HG03066 (cell line): ENCODE measurements around the gene GIT2.
"Not testable (repeated sequence)": the region's sequence is repeated elsewhere in the genome, so short reads cannot be mapped to it uniquely, and the experiment has no call there.

Source experiments
- ATAC-seq: cut with Tn5 transposase; IDR thresholded peaks from one replicate; pipeline ENCODE4 v1.9.1; 2021; ENCODE audit warnings: low read depth; ENCODE audit not compliant: unreplicated experiment

GIT2 gene

GRCh38 chr12:109986236-109986635 lies 9.9 kb downstream of the GIT2 start:
- ATAC-seq = not testable (repeated sequence)

- no peak for ATAC-seq
These were observed 12.6 kb downstream of the GIT2 start for GRCh38 chr12:109983432-109984142.

GRCh38 chr12:109982210-109982609 lies 14.0 kb downstream of the GIT2 start:
- ATAC-seq = no peak

- no peak for ATAC-seq
These were observed 14.9 kb downstream of the GIT2 start for GRCh38 chr12:109981311-109981710.

- no peak for ATAC-seq
These were observed 23.3 kb downstream of the GIT2 start for GRCh38 chr12:109972821-109973220.

- ATAC-seq = no peak
These were observed 27.4 kb downstream of the GIT2 start for GRCh38 chr12:109968801-109969200.

- ATAC-seq = no peak
These were observed 28.1 kb downstream of the GIT2 start for GRCh38 chr12:109968032-109968420.

- ATAC-seq = no peak
These were observed 28.7 kb downstream of the GIT2 start for GRCh38 chr12:109967383-109968031.

- no peak for ATAC-seq
These were observed 29.6 kb downstream of the GIT2 start for GRCh38 chr12:109966546-109966945.

GRCh38 chr12:109963743-109964429 lies 32.3 kb downstream of the GIT2 start:
- no peak for ATAC-seq

- no peak for ATAC-seq
These were observed 32.8 kb downstream of the GIT2 start for GRCh38 chr12:109963330-109963729.

- no peak for ATAC-seq
These were observed 33.8 kb downstream of the GIT2 start for GRCh38 chr12:109962398-109962797.

- ATAC-seq = no peak
These were observed 34.6 kb downstream of the GIT2 start for GRCh38 chr12:109961612-109962011.

GRCh38 chr12:109961201-109961600 lies 35.0 kb downstream of the GIT2 start:
- ATAC-seq = no peak

- ATAC-seq = no peak
These were observed 36.6 kb downstream of the GIT2 start for GRCh38 chr12:109959411-109960093.

GRCh38 chr12:109958374-109958773 lies 37.8 kb downstream of the GIT2 start:
- no peak for ATAC-seq

GRCh38 chr12:109953656-109954055 lies 42.5 kb downstream of the GIT2 start:
- ATAC-seq = no peak

- ATAC-seq = no peak
These were observed 43.3 kb downstream of the GIT2 start for GRCh38 chr12:109952873-109953272.

- ATAC-seq = no peak
These were observed 43.9 kb downstream of the GIT2 start for GRCh38 chr12:109952160-109952858.

GRCh38 chr12:109951751-109952150 lies 44.4 kb downstream of the GIT2 start:
- no peak for ATAC-seq

- no peak for ATAC-seq
These were observed 45.0 kb downstream of the GIT2 start for GRCh38 chr12:109951136-109951535.
